Neuronal stem cell (in vitro differentiated cells): ENCODE measurements around the gene PHYHD1.
A peak's percentile ranks its signal among the peaks of the same experiment; 100 is the strongest.

Source experiments
- DNase-seq: peaks from one replicate; pipeline ENCODE4 v3.0.0-alpha.2; 2013; ENCODE audit warnings: low spot score
- H2AFZ ChIP-seq: one replicate; pipeline ENCODE4 v1.6.1; 2013; ENCODE audit warnings: mild to moderate bottlenecking, low read length, inconsistent platforms
- H2AK5ac ChIP-seq: 2 replicates; pipeline ENCODE4 v1.6.1; 2013; ENCODE audit warnings: low read depth, mild to moderate bottlenecking, inconsistent platforms, low read length, moderate library complexity, mixed read lengths
- H2BK120ac ChIP-seq: 2 replicates; pipeline ENCODE4 v1.6.1; 2013; ENCODE audit warnings: low read depth, mild to moderate bottlenecking, inconsistent platforms, low read length, moderate library complexity, mixed read lengths
- H2BK12ac ChIP-seq: one replicate; pipeline ENCODE4 v1.6.1; 2013; ENCODE audit warnings: low read length, inconsistent platforms
- H2BK15ac ChIP-seq: 2 replicates; pipeline ENCODE4 v1.6.1; 2013; ENCODE audit warnings: mild to moderate bottlenecking, low read length, inconsistent platforms, mixed read lengths
- H2BK5ac ChIP-seq: one replicate; pipeline ENCODE4 v1.6.1; 2013; ENCODE audit warnings: inconsistent platforms, mild to moderate bottlenecking, low read length, moderate library complexity
- H3K14ac ChIP-seq: one replicate; pipeline ENCODE4 v1.6.1; 2013; ENCODE audit warnings: low read length, inconsistent platforms
- H3K18ac ChIP-seq: 2 replicates; pipeline ENCODE4 v1.6.1; 2013; ENCODE audit warnings: low read length, inconsistent platforms
- H3K23ac ChIP-seq: 2 replicates; pipeline ENCODE4 v1.6.1; 2013; ENCODE audit warnings: low read depth, mild to moderate bottlenecking, mixed read lengths, low read length, inconsistent platforms; ENCODE audit not compliant: poor library complexity
- H3K27ac ChIP-seq: replicated peaks from 3 replicates; pipeline ENCODE4 v1.5.1; 2013; ENCODE audit warnings: low read length, inconsistent platforms
- H3K27me3 ChIP-seq, 3 experiments: 2 replicates each; pipeline ENCODE4 v1.6.1; 2013; ENCODE audit warnings: low read length in 3 of 3, mild to moderate bottlenecking in 2 of 3, inconsistent platforms in 1 of 3, low read depth in 1 of 3, mixed read lengths in 1 of 3, moderate library complexity in 1 of 3; ENCODE audit not compliant: control insufficient read depth in 3 of 3, insufficient read depth in 3 of 3
- H3K36me3 ChIP-seq, 2 donors: replicated peaks in 1 of 2; 2 replicates each; pipeline ENCODE4 v1.6.1; 2013; ENCODE audit warnings: low read length in 2 of 2; ENCODE audit not compliant: control insufficient read depth in 2 of 2, insufficient read depth in 2 of 2
- H3K4ac ChIP-seq: 2 replicates; pipeline ENCODE4 v1.6.1; 2013; ENCODE audit warnings: inconsistent platforms, mild to moderate bottlenecking, low read length, moderate library complexity
- H3K4me1 ChIP-seq, 2 donors: 1 replicate in 1 of 2; 2 replicates in 1 of 2; pipeline ENCODE4 v1.6.1; 2013; ENCODE audit warnings: low read length in 2 of 2, low read depth in 1 of 2; ENCODE audit not compliant: control insufficient read depth in 2 of 2, insufficient read depth in 1 of 2
- H3K4me2 ChIP-seq: one replicate; pipeline ENCODE4 v1.6.1; 2013; ENCODE audit warnings: mild to moderate bottlenecking, low read length, inconsistent platforms; ENCODE audit not compliant: insufficient read depth, poor library complexity, severe bottlenecking
- H3K4me3 ChIP-seq, 2 donors: 2 replicates each; pipeline ENCODE4 v1.5.1; 2013; ENCODE audit warnings: low read length in 2 of 2, mild to moderate bottlenecking in 2 of 2, inconsistent platforms in 1 of 2, moderate library complexity in 1 of 2
- H3K79me1 ChIP-seq: one replicate; pipeline ENCODE4 v1.6.1; 2013; ENCODE audit warnings: low read depth, mild to moderate bottlenecking, inconsistent platforms, low read length, moderate library complexity
- H3K9ac ChIP-seq: one replicate; pipeline ENCODE4 v1.6.1; 2013; ENCODE audit warnings: mild to moderate bottlenecking, low read depth, low read length, inconsistent platforms; ENCODE audit not compliant: poor library complexity
- H3K9me3 ChIP-seq, 2 donors: replicated peaks in 1 of 2; 2 replicates each; pipeline versions ENCODE3 to v1.6.1; 2013; ENCODE audit warnings: low read length in 2 of 2, mild to moderate bottlenecking in 2 of 2, inconsistent platforms in 1 of 2, low read depth in 1 of 2, mixed read lengths in 1 of 2, moderate library complexity in 1 of 2; ENCODE audit not compliant: control insufficient read depth in 2 of 2, insufficient read depth in 1 of 2
- H4K8ac ChIP-seq: one replicate; pipeline ENCODE4 v1.6.1; 2013; ENCODE audit warnings: low read depth, mild to moderate bottlenecking, inconsistent platforms, low read length, moderate library complexity
- H4K91ac ChIP-seq: one replicate; pipeline ENCODE4 v1.6.1; 2013; ENCODE audit warnings: low read length, low read depth, mild to moderate bottlenecking, inconsistent platforms; ENCODE audit not compliant: poor library complexity
- WGBS, 2 donors: extraction: QIAGEN DNeasy Blood & Tissue Kit; methylation state at CpG; one replicate each; pipeline ENCODE4 v1.1.7; 2013; ENCODE audit warnings: missing lambda C conversion rate in 2 of 2, mixed read lengths in 1 of 2; ENCODE audit not compliant: insufficient read length in 2 of 2, insufficient replicate concordance in 1 of 2; ENCODE audit errors: extremely low coverage in 2 of 2; 5-methylcytosine and 5-hydroxymethylcytosine counted together

Gene PHYHD1

GRCh38 chr9:128898382-128898781 is 22.4 kb upstream of the PHYHD1 start:
- H3K9me3 ChIP-seq, result no peaks in the 10 kb centered on the region
- H3K4ac ChIP-seq, result no peak overlapping the region
- no peak overlapping the region for H2BK15ac ChIP-seq
- H4K8ac ChIP-seq, result no peak overlapping the region
- no peak overlapping the region for H2BK120ac ChIP-seq
- no CpG with 5 or more reads among the region's 5 CpGs for WGBS, 2 donors
- peaks cover 0 to 2% of the 10 kb centered on the region in 2 donors for H3K4me1 ChIP-seq
- H3K14ac ChIP-seq, result peak overlapping the region; percentile 2
- H2AFZ ChIP-seq, result no peak overlapping the region
- H3K4me3 ChIP-seq, result no peak overlapping the region
- H2BK12ac ChIP-seq, result no peak overlapping the region
- peak overlapping the region; percentile 66 for H2BK5ac ChIP-seq
- no peaks in the 10 kb centered on the region for H3K27me3 ChIP-seq
- H4K91ac ChIP-seq, result no peak overlapping the region
- H3K79me1 ChIP-seq, result peaks cover 2% of the 10 kb centered on the region
- no peak overlapping the region for H2AK5ac ChIP-seq
- no peak overlapping the region for H3K23ac ChIP-seq
- H3K9ac ChIP-seq, result no peak overlapping the region
- H3K18ac ChIP-seq, result no peak overlapping the region
- H3K36me3 ChIP-seq, result peaks cover 4 to 60% of the 10 kb centered on the region in 2 donors
- DNase-seq, result no peak
- H3K27ac ChIP-seq, result no peak overlapping the region
- no peak overlapping the region for H3K4me2 ChIP-seq

GRCh38 chr9:128898845-128899565 is 21.8 kb upstream of the PHYHD1 start:
- WGBS, 2 donors, result no CpG with 5 or more reads among the region's 18 CpGs
- Histone ChIP-seq H3K79me1 (peaks cover 2% of the 10 kb centered on the region), H2AFZ (no peak overlapping the region), H4K91ac (no peak overlapping the region), H3K4me2 (no peak overlapping the region), H3K9me3 (no peaks in the 10 kb centered on the region), H3K18ac (no peak overlapping the region), H2AK5ac (no peak overlapping the region), H3K9ac (no peak overlapping the region), H2BK5ac (peak overlapping the region; percentile 66), H3K4me1 (peaks cover 0 to 2% of the 10 kb centered on the region in 2 donors), H2BK15ac (no peak overlapping the region), H3K4ac (no peak overlapping the region), H3K27me3 (no peaks in the 10 kb centered on the region), H3K23ac (no peak overlapping the region), H2BK12ac (no peak overlapping the region), H3K14ac (peak overlapping the region; percentile 2), H2BK120ac (no peak overlapping the region), H3K4me3 (no peak overlapping the region), H4K8ac (no peak overlapping the region), H3K27ac (no peak overlapping the region), H3K36me3 (peaks cover 4 to 57% of the 10 kb centered on the region in 2 donors)
- DNase-seq, result no peak

GRCh38 chr9:128899566-128900322 is 21.0 kb upstream of the PHYHD1 start:
- 100% methylated on average over 2 of the region's 8 CpGs; no CpG with 5 or more reads in 1 of the 2 donors for WGBS, 2 donors
- no peak overlapping the region for H2AFZ ChIP-seq
- no peak overlapping the region for H3K23ac ChIP-seq
- no peak overlapping the region for H4K91ac ChIP-seq
- no peak overlapping the region for H3K4me3 ChIP-seq
- H2BK12ac ChIP-seq, result no peak overlapping the region
- no peak overlapping the region for H2AK5ac ChIP-seq
- H2BK15ac ChIP-seq, result no peak overlapping the region
- no peak overlapping the region for H4K8ac ChIP-seq
- H3K9me3 ChIP-seq, result no peaks in the 10 kb centered on the region
- H3K79me1 ChIP-seq, result peaks cover 2% of the 10 kb centered on the region
- peaks cover 4 to 56% of the 10 kb centered on the region in 2 donors for H3K36me3 ChIP-seq
- DNase-seq, result no peak
- H3K27ac ChIP-seq, result no peak overlapping the region
- no peak overlapping the region for H3K14ac ChIP-seq
- no peak overlapping the region for H2BK5ac ChIP-seq
- H3K4me2 ChIP-seq, result no peak overlapping the region
- H3K9ac ChIP-seq, result no peak overlapping the region
- H2BK120ac ChIP-seq, result no peak overlapping the region
- no peaks in the 10 kb centered on the region for H3K27me3 ChIP-seq
- H3K4ac ChIP-seq, result no peak overlapping the region
- peaks cover 0 to 2% of the 10 kb centered on the region in 2 donors for H3K4me1 ChIP-seq
- no peak overlapping the region for H3K18ac ChIP-seq

- H2BK120ac ChIP-seq, result no peak overlapping the region
- no peak overlapping the region for H3K4ac ChIP-seq
These were observed 19.4 kb upstream of the PHYHD1 start for GRCh38 chr9:128901379-128901778.

More at GRCh38 chr9:128901379-128901778, 19.4 kb upstream of the PHYHD1 start:
- no peak overlapping the region for H2BK12ac ChIP-seq
- no peaks in the 10 kb centered on the region for H3K9me3 ChIP-seq
- no CpG with 5 or more reads among the region's 7 CpGs for WGBS, 2 donors
- no peak overlapping the region for H2BK5ac ChIP-seq
- no peak overlapping the region for H3K27ac ChIP-seq
- H3K27me3 ChIP-seq, result no peaks in the 10 kb centered on the region
- H3K4me3 ChIP-seq, result no peak overlapping the region
- no peak overlapping the region for H4K8ac ChIP-seq
- H2AFZ ChIP-seq, result no peak overlapping the region
- no peak overlapping the region for H3K18ac ChIP-seq
- H3K23ac ChIP-seq, result no peak overlapping the region
- H3K36me3 ChIP-seq, result peaks cover 4 to 42% of the 10 kb centered on the region in 2 donors
- no peak overlapping the region for H2AK5ac ChIP-seq
- H3K9ac ChIP-seq, result no peak overlapping the region
- H3K4me1 ChIP-seq, result no peaks in the 10 kb centered on the region
- no peak overlapping the region for H3K4me2 ChIP-seq
- no peak overlapping the region for H3K14ac ChIP-seq
- no peak overlapping the region for H2BK15ac ChIP-seq
- DNase-seq, result no peak
- peaks cover 2% of the 10 kb centered on the region for H3K79me1 ChIP-seq
- no peak overlapping the region for H4K91ac ChIP-seq
